Epithelial cell of esophagus (primary cell): ENCODE data around the gene KIF16B.
A peak's percentile ranks its signal among the peaks of the same experiment; 100 is the strongest.
"Not testable (repeated sequence)": the region's sequence is repeated elsewhere in the genome, so short reads cannot be mapped to it uniquely, and the experiment has no call there.

ENCODE experiments used
- DNase-seq: peaks from one replicate; pipeline ENCODE4 v3.0.0; 2010; ENCODE audit warnings: low read depth
- H3K4me3 ChIP-seq: 2 replicates; pipeline ENCODE4 v1.5.1; 2011; ENCODE audit warnings: mild to moderate bottlenecking, low read length, control low read depth
- CTCF ChIP-seq: IDR thresholded peaks from 2 replicates; pipeline ENCODE4 v1.5.1; 2011; ENCODE audit warnings: low read depth, mild to moderate bottlenecking, low read length, control low read depth, inconsistent platforms; ENCODE audit not compliant: insufficient read depth; ENCODE audit errors: missing control alignments

KIF16B gene

DNA sequence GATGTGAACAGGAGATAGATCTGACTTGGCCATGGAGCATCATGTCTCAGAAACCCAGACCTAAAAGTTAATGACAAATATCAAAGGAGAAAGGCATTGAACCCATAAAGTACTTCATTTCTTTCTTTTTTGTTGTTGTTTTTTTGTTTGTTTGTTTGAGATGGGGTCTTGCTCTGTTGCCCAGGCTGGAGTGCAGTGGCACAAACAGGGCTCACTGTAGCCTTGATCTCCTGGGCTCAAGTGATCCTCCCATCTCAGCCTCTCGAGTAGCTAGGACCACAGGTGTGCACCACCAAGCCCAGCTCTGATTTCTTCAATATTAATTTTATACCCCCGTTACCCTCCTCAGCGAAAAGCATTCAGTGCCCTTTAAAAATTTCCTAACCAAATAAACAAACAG is 45.8 kb downstream of the KIF16B start:
- DNase-seq, result no peak

DNA sequence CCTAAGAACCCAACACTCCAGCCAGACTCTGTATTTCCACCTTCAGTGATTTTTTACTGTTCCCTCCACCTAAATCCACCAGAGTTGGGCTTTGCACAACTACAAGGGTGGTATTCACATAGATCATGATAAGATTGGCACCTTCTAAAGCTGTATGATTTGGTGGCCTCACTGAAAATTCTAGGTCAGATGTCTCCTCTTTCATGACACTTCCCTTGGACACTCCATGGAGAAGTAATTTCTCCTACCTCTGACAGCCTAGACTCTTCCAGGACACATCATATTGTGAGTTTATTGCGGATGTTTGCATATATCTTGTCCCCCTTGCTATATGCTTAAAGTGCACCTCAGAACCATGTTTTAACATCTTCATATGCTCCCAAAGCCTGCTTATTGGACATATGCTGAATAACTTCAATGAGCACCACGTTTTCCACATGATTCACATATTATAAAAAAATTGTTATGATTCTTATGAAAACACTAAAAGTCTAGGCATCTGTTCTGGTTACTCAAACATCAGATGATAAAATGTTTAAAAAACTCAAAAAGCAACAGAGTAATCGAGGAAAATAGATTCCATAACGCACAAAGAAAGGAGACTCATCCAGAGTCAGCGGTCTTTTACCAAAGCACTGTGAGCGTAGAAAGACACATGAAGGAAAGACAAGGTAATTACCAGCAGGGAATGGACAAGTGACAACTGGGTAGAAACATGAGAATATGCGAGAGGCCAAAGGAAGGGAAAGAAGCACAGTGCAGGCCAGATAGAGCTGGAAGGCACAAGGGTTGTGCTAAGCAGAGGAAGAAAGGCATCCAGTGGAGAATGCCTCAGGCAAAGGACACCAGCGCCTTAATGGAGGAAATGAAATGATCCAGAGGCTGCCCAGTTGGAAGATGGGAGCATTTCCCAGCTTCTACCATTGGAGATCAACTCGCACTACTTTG is 46.5 kb downstream of the KIF16B start:
- no peak overlapping the region for H3K4me3 ChIP-seq
- TF ChIP-seq CTCF, result no peak
- no peak for DNase-seq

More for the DNA sequence above, 45.8 kb downstream of the KIF16B start:
- no peak overlapping the region for H3K4me3 ChIP-seq
- TF ChIP-seq CTCF, result no peak

DNA sequence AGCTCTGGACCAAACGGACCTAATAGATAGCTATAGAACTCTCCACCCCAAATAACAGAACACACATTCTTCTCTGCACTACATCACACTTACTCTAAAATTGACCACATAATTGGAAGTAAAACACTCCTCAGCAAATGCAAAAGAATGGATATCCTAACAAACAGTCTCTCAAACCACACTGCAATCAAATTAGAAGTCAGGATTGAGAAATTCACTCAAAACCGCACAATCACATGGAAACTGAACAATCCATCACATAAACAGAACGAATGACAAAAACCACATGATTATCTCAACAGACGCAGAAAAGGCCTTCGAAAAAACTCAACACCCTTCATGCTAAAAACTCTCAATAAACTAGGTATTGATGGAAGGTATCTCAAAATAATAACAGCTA is 50.6 kb downstream of the KIF16B start:
- not testable (repeated sequence) for H3K4me3 ChIP-seq, DNase-seq

DNA sequence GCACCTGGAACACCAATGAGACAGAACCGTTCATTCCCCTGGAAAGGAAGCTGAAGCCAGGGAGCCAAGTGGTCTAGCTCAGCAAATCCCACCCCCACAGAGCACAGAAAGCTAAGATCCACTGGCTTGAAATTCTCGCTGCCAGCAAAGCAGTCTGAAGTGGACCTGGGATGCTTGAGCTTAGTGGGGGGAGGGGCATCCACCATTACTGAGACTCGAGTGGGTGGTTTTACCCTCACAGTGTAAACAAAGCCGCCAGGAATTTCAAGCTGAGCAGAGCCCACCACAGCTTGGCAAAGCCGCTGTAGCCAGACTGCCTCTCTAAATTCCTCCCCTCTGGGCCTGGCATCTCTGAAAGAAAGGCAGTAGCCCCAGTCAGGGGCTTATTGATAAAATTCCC is 53.1 kb downstream of the KIF16B start:
- no peak overlapping the region for H3K4me3 ChIP-seq
- DNase-seq, result no peak
- no peak for TF ChIP-seq CTCF

DNA sequence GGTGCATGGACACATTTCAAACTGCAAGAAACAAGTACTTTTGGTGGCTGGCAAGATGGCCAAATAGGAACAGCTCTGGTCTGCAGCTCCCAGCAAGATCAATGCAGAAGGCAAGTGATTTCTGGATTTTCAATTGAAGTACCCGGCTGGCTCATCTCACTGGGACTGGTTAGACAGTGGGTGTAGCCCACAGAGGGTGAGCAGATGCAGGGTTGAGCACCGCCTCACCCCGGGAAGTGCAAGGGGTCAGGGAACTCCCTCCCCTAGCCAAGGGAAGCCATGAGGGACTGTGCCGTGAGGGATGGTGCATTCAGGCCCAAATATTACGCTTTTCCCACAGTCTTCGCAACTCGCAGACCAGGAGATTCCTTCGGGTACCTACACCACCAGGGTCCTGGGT is 53.6 kb downstream of the KIF16B start:
- not testable (repeated sequence) for DNase-seq, H3K4me3 ChIP-seq

DNA sequence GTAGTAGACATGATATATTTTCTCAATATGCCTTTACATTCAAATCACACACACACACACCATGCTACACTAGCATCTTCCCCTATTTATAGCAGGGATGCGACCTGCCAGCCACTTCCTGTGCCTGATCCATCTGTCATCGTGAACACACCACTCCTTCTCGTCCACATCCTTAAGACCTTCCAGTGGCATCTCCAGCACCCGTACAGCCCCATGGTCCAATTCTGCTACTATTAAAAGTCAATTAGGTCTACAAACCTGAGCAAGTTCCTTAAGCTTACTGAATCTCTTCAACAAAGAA is 54.5 kb downstream of the KIF16B start:
- DNase-seq, result no peak
- TF ChIP-seq CTCF, result no peak
- no peak overlapping the region for H3K4me3 ChIP-seq

GRCh38 chr20:16517946-16518783 is 55.1 kb downstream of the KIF16B start:
- peak; percentile 71 for DNase-seq
- no peak overlapping the region for H3K4me3 ChIP-seq
- peak; percentile 77 for TF ChIP-seq CTCF

GRCh38 chr20:16516794-16517193 is 56.5 kb downstream of the KIF16B start:
- TF ChIP-seq CTCF, result no peak
- no peak overlapping the region for H3K4me3 ChIP-seq
- no peak for DNase-seq
